Neuronal stem cell (in vitro differentiated cells): Measurements from ENCODE around the gene SUV39H1.

ENCODE experiments used
- DNase-seq: peaks from one replicate; pipeline ENCODE4 v3.0.0-alpha.2; 2013; ENCODE audit warnings: low spot score
- H2AFZ ChIP-seq: one replicate; pipeline ENCODE4 v1.6.1; 2013; ENCODE audit warnings: mild to moderate bottlenecking, low read length, inconsistent platforms
- H2AK5ac ChIP-seq: 2 replicates; pipeline ENCODE4 v1.6.1; 2013; ENCODE audit warnings: low read depth, mild to moderate bottlenecking, inconsistent platforms, low read length, moderate library complexity, mixed read lengths
- H2BK120ac ChIP-seq: 2 replicates; pipeline ENCODE4 v1.6.1; 2013; ENCODE audit warnings: low read depth, mild to moderate bottlenecking, inconsistent platforms, low read length, moderate library complexity, mixed read lengths
- H2BK12ac ChIP-seq: one replicate; pipeline ENCODE4 v1.6.1; 2013; ENCODE audit warnings: low read length, inconsistent platforms
- H2BK15ac ChIP-seq: 2 replicates; pipeline ENCODE4 v1.6.1; 2013; ENCODE audit warnings: mild to moderate bottlenecking, low read length, inconsistent platforms, mixed read lengths
- H2BK5ac ChIP-seq: one replicate; pipeline ENCODE4 v1.6.1; 2013; ENCODE audit warnings: inconsistent platforms, mild to moderate bottlenecking, low read length, moderate library complexity
- H3K14ac ChIP-seq: one replicate; pipeline ENCODE4 v1.6.1; 2013; ENCODE audit warnings: low read length, inconsistent platforms
- H3K18ac ChIP-seq: 2 replicates; pipeline ENCODE4 v1.6.1; 2013; ENCODE audit warnings: low read length, inconsistent platforms
- H3K23ac ChIP-seq: 2 replicates; pipeline ENCODE4 v1.6.1; 2013; ENCODE audit warnings: low read depth, mild to moderate bottlenecking, mixed read lengths, low read length, inconsistent platforms; ENCODE audit not compliant: poor library complexity
- H3K27ac ChIP-seq: replicated peaks from 3 replicates; pipeline ENCODE4 v1.5.1; 2013; ENCODE audit warnings: low read length, inconsistent platforms
- H3K27me3 ChIP-seq, 3 experiments: 2 replicates each; pipeline ENCODE4 v1.6.1; 2013; ENCODE audit warnings: low read length in 3 of 3, mild to moderate bottlenecking in 2 of 3, inconsistent platforms in 1 of 3, low read depth in 1 of 3, mixed read lengths in 1 of 3, moderate library complexity in 1 of 3; ENCODE audit not compliant: control insufficient read depth in 3 of 3, insufficient read depth in 3 of 3
- H3K36me3 ChIP-seq, 2 donors: replicated peaks in 1 of 2; 2 replicates each; pipeline ENCODE4 v1.6.1; 2013; ENCODE audit warnings: low read length in 2 of 2; ENCODE audit not compliant: control insufficient read depth in 2 of 2, insufficient read depth in 2 of 2
- H3K4ac ChIP-seq: 2 replicates; pipeline ENCODE4 v1.6.1; 2013; ENCODE audit warnings: inconsistent platforms, mild to moderate bottlenecking, low read length, moderate library complexity
- H3K4me1 ChIP-seq, 2 donors: 1 replicate in 1 of 2; 2 replicates in 1 of 2; pipeline ENCODE4 v1.6.1; 2013; ENCODE audit warnings: low read length in 2 of 2, low read depth in 1 of 2; ENCODE audit not compliant: control insufficient read depth in 2 of 2, insufficient read depth in 1 of 2
- H3K4me2 ChIP-seq: one replicate; pipeline ENCODE4 v1.6.1; 2013; ENCODE audit warnings: mild to moderate bottlenecking, low read length, inconsistent platforms; ENCODE audit not compliant: insufficient read depth, poor library complexity, severe bottlenecking
- H3K4me3 ChIP-seq, 2 donors: 2 replicates each; pipeline ENCODE4 v1.5.1; 2013; ENCODE audit warnings: low read length in 2 of 2, mild to moderate bottlenecking in 2 of 2, inconsistent platforms in 1 of 2, moderate library complexity in 1 of 2
- H3K79me1 ChIP-seq: one replicate; pipeline ENCODE4 v1.6.1; 2013; ENCODE audit warnings: low read depth, mild to moderate bottlenecking, inconsistent platforms, low read length, moderate library complexity
- H3K9ac ChIP-seq: one replicate; pipeline ENCODE4 v1.6.1; 2013; ENCODE audit warnings: mild to moderate bottlenecking, low read depth, low read length, inconsistent platforms; ENCODE audit not compliant: poor library complexity
- H3K9me3 ChIP-seq, 2 donors: replicated peaks in 1 of 2; 2 replicates each; pipeline versions ENCODE3 to v1.6.1; 2013; ENCODE audit warnings: low read length in 2 of 2, mild to moderate bottlenecking in 2 of 2, inconsistent platforms in 1 of 2, low read depth in 1 of 2, mixed read lengths in 1 of 2, moderate library complexity in 1 of 2; ENCODE audit not compliant: control insufficient read depth in 2 of 2, insufficient read depth in 1 of 2
- H4K8ac ChIP-seq: one replicate; pipeline ENCODE4 v1.6.1; 2013; ENCODE audit warnings: low read depth, mild to moderate bottlenecking, inconsistent platforms, low read length, moderate library complexity
- H4K91ac ChIP-seq: one replicate; pipeline ENCODE4 v1.6.1; 2013; ENCODE audit warnings: low read length, low read depth, mild to moderate bottlenecking, inconsistent platforms; ENCODE audit not compliant: poor library complexity
- WGBS, 2 donors: extraction: QIAGEN DNeasy Blood & Tissue Kit; methylation state at CpG; one replicate each; pipeline ENCODE4 v1.1.7; 2013; ENCODE audit warnings: missing lambda C conversion rate in 2 of 2, mixed read lengths in 1 of 2; ENCODE audit not compliant: insufficient read length in 2 of 2, insufficient replicate concordance in 1 of 2; ENCODE audit errors: extremely low coverage in 2 of 2; 5-methylcytosine and 5-hydroxymethylcytosine counted together

Gene SUV39H1

GRCh38 chrX:48705871-48706270 is 9.3 kb downstream of the SUV39H1 start:
- Histone ChIP-seq H3K4me1 (no peaks in the 10 kb centered on the region), H2BK120ac (no peak overlapping the region), H3K9me3 (no peaks in the 10 kb centered on the region), H3K4ac (no peak overlapping the region), H3K23ac (no peak overlapping the region), H3K27me3 (no peaks in the 10 kb centered on the region), H4K8ac (no peak overlapping the region), H3K14ac (no peak overlapping the region), H3K9ac (peak overlapping the region; percentile 60), H3K27ac (no peak overlapping the region), H3K79me1 (peaks cover 7% of the 10 kb centered on the region), H3K4me3 (no peak overlapping the region), H3K18ac (no peak overlapping the region), H2BK15ac (no peak overlapping the region), H2AK5ac (no peak overlapping the region), H4K91ac (no peak overlapping the region), H2AFZ (no peak overlapping the region), H2BK12ac (no peak overlapping the region), H3K36me3 (peaks cover 22 to 83% of the 10 kb centered on the region in 2 donors), H3K4me2 (no peak overlapping the region), H2BK5ac (no peak overlapping the region)
- no peak for DNase-seq
- no CpG with 5 or more reads among the region's 12 CpGs for WGBS, 2 donors

DNA sequence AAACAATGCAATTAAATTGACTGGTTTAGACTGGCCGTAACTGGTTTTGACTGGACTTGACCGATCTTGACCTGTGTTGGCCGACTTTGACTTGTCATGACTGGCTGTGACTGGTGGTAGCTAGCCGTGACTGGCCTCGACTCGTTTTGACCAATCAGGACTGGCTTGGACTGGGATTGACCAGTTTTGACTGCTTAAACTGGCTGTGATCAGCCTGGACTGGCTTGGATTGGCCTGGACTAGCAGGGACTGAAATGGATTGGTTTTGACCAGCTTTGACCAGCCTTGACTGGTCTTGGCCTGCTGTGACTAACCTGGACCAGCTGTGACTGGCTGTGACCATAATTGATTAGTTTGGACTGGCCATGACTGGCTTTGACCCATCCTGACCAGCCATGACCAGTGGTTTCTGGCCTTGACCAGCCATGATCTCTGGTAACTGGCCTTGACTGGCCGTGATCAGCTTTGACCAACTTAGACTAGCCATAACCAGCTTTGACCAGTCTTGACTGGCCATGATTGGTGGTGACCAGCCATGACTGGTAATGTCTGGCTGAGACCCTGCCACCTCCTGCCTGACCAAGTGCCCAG is 13.1 kb downstream of the SUV39H1 start:
- WGBS, 2 donors = no CpG with 5 or more reads among the region's 7 CpGs
- Histone ChIP-seq H3K9me3 (no peaks in the 10 kb centered on the region), H3K79me1 (peaks cover 4% of the 10 kb centered on the region), H3K18ac (no peak overlapping the region), H3K4ac (no peak overlapping the region), H3K27ac (no peak overlapping the region), H2BK12ac (no peak overlapping the region), H3K27me3 (no peaks in the 10 kb centered on the region), H4K91ac (no peak overlapping the region), H2AK5ac (no peak overlapping the region), H3K9ac (no peak overlapping the region), H2BK5ac (no peak overlapping the region), H3K14ac (no peak overlapping the region), H3K4me3 (no peak overlapping the region), H2AFZ (no peak overlapping the region), H3K36me3 (peaks cover 0 to 46% of the 10 kb centered on the region in 2 donors), H3K4me2 (no peak overlapping the region), H2BK120ac (no peak overlapping the region), H4K8ac (no peak overlapping the region), H2BK15ac (no peak overlapping the region), H3K4me1 (no peaks in the 10 kb centered on the region), H3K23ac (no peak overlapping the region)
- DNase-seq = no peak

DNA sequence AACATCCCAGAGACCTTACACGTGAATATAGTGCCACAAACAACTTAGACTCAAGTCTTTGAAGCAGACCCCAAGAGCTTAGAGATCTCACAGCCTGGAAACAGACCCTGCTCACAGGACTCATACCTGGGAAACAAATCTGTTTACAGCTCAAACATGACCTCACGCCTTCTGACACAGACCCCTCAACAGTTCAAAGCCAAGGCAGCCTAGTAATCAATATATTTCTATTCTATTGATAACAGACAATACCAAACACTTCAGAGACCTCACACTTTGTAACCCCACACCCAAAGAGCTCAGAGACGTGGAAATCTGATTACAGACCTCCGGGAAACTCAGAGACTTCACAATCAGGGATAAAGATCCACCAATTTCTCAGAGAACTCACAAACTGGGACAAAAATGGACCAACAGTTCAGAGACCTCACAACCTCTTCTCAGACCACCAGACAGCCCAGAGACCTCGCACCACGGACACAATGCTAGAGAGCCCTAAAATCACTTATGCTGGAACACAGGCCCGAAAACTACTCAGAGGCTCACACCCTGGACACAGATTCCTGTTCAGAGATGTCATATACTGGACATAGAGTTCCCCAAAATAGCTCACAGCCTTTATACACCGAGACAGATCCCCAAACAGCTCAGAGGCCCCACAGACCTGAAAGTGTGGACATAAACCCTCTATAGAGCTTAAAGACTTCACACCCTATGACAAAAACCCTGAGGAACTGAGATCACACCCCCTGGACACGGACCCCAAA is 14.8 kb downstream of the SUV39H1 start:
- H2AFZ ChIP-seq = no peak overlapping the region
- no peak overlapping the region for H2BK12ac ChIP-seq
- no peaks in the 10 kb centered on the region for H3K9me3 ChIP-seq
- H3K27me3 ChIP-seq = no peaks in the 10 kb centered on the region
- no peak overlapping the region for H3K18ac ChIP-seq
- H2BK120ac ChIP-seq = no peak overlapping the region
- no CpG with 5 or more reads among the region's 9 CpGs for WGBS, 2 donors
- H3K4me1 ChIP-seq = no peaks in the 10 kb centered on the region
- no peak overlapping the region for H2BK15ac ChIP-seq
- H3K4me2 ChIP-seq = no peak overlapping the region
- no peak overlapping the region for H2AK5ac ChIP-seq
- no peak overlapping the region for H3K27ac ChIP-seq
- H3K79me1 ChIP-seq = no peaks in the 10 kb centered on the region
- no peak overlapping the region for H4K8ac ChIP-seq
- no peak overlapping the region for H3K4ac ChIP-seq
- no peak for DNase-seq
- peaks cover 0 to 29% of the 10 kb centered on the region in 2 donors for H3K36me3 ChIP-seq
- H4K91ac ChIP-seq = no peak overlapping the region
- H3K9ac ChIP-seq = no peak overlapping the region
- H3K14ac ChIP-seq = no peak overlapping the region
- H2BK5ac ChIP-seq = no peak overlapping the region
- H3K4me3 ChIP-seq = no peak overlapping the region
- H3K23ac ChIP-seq = no peak overlapping the region

DNA sequence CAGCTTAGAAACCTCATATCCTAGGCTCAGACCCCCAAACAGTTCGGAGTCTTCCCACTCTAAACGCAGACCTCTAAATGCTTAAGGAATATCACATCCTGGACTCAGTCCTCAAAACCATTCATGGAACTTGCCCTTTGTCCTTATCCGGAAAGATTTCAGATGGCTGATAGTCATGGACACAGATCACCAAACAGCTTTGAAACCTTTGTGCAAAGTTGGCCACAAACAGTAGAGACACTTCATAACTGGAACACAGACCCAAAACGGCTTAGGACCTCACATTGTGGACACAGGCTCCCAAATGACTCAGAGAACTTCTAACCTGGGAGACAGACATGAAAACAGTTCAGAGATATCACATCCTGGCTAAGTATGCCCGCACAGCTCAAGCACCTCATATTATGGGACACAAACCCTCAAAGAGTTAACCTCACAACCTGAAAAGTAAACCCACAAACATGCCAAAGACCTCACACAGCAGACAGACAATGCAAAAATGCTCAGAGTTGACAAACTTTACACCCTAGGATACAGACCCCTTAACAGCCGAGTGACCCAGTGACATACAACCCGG is 15.5 kb downstream of the SUV39H1 start:
- Histone ChIP-seq H2AK5ac (no peak overlapping the region), H3K4me3 (no peak overlapping the region), H2BK5ac (no peak overlapping the region), H4K91ac (no peak overlapping the region), H4K8ac (no peak overlapping the region), H3K9ac (no peak overlapping the region), H3K9me3 (no peaks in the 10 kb centered on the region), H2AFZ (no peak overlapping the region), H2BK120ac (no peak overlapping the region), H3K4ac (no peak overlapping the region), H3K18ac (no peak overlapping the region), H3K36me3 (peaks cover 0 to 22% of the 10 kb centered on the region in 2 donors), H2BK15ac (no peak overlapping the region), H3K4me2 (no peak overlapping the region), H3K23ac (no peak overlapping the region), H3K27me3 (no peaks in the 10 kb centered on the region), H3K14ac (no peak overlapping the region), H3K4me1 (no peaks in the 10 kb centered on the region), H3K27ac (no peak overlapping the region), H2BK12ac (no peak overlapping the region), H3K79me1 (no peaks in the 10 kb centered on the region)
- no peak for DNase-seq
- WGBS, 2 donors = no CpG with 5 or more reads among the region's 7 CpGs
